ENCODE data around the gene KAZALD1.
"Not testable (repeated sequence)": the region's sequence is repeated elsewhere in the genome, so short reads cannot be mapped to it uniquely, and the experiment has no call there.

Gene KAZALD1

GRCh38 chr10:101021692-101022251 lies 40.0 kb upstream of the KAZALD1 start:
- no peak for DNase-seq (ENCODE audit: low spot score in 2 of 2)
- Histone ChIP-seq H3K9me3 (no peaks in the 10 kb centered on the region), H3K4me3 (no peak overlapping the region), H3K4me1 (no peaks in the 10 kb centered on the region; the same call in 1 of the 2 replicates), H3K27me3 (ENCODE audit: low read depth) (no peaks in the 10 kb centered on the region), H3K36me3 (replicated peaks) (no peaks in the 10 kb centered on the region)
- in situ Hi-C loops (cut with MboI; ENCODE audit: low sequenced_read_pairs), result no loop called here

- no peaks in the 10 kb centered on the region for H3K36me3 ChIP-seq (replicated peaks)
- H3K4me1 ChIP-seq, result no peaks in the 10 kb centered on the region; the same call in 1 of the 2 replicates
- no peaks in the 10 kb centered on the region for H3K27me3 ChIP-seq (ENCODE audit: low read depth)
- H3K4me3 ChIP-seq, result no peak overlapping the region
- DNase-seq (ENCODE audit: low spot score in 2 of 2), result no peak
- H3K9me3 ChIP-seq, result no peaks in the 10 kb centered on the region
- in situ Hi-C loops (cut with MboI; ENCODE audit: low sequenced_read_pairs), result no loop called here
Measured at GRCh38 chr10:101022967-101023705, 38.7 kb upstream of the KAZALD1 start.

- Histone ChIP-seq H3K4me3 (no peak overlapping the region), H3K9me3 (no peaks in the 10 kb centered on the region), H3K27me3 (ENCODE audit: low read depth) (no peaks in the 10 kb centered on the region), H3K4me1 (peaks cover 4% of the 10 kb centered on the region), H3K36me3 (replicated peaks) (no peaks in the 10 kb centered on the region)
- no peak for DNase-seq (ENCODE audit: low spot score in 2 of 2)
- in situ Hi-C loops (cut with MboI; ENCODE audit: low sequenced_read_pairs), result no loop called here
Measured at GRCh38 chr10:101027106-101027720, 34.6 kb upstream of the KAZALD1 start.

- DNase-seq (ENCODE audit: low spot score in 2 of 2), result no peak
- peaks cover 12% of the 10 kb centered on the region for H3K4me1 ChIP-seq
- no peaks in the 10 kb centered on the region for H3K36me3 ChIP-seq (replicated peaks)
- H3K27me3 ChIP-seq (ENCODE audit: low read depth), result no peaks in the 10 kb centered on the region
- in situ Hi-C loops (cut with MboI; ENCODE audit: low sequenced_read_pairs), result no loop called here
- no peaks in the 10 kb centered on the region for H3K9me3 ChIP-seq
- H3K4me3 ChIP-seq, result no peak overlapping the region
Measured at GRCh38 chr10:101028446-101029337, 33.1 kb upstream of the KAZALD1 start.

GRCh38 chr10:101029520-101030295 lies 32.1 kb upstream of the KAZALD1 start:
- Histone ChIP-seq H3K4me1 (peaks cover 12% of the 10 kb centered on the region), H3K27me3 (ENCODE audit: low read depth) (no peaks in the 10 kb centered on the region), H3K4me3 (no peak overlapping the region), H3K36me3 (replicated peaks) (no peaks in the 10 kb centered on the region), H3K9me3 (no peaks in the 10 kb centered on the region)
- in situ Hi-C loops (cut with MboI; ENCODE audit: low sequenced_read_pairs), result no loop called here
- DNase-seq (ENCODE audit: low spot score in 2 of 2), result no peak

- Histone ChIP-seq H3K9me3 (no peaks in the 10 kb centered on the region), H3K36me3 (replicated peaks) (no peaks in the 10 kb centered on the region), H3K4me3 (peak overlapping the region; percentile 58), H3K27me3 (ENCODE audit: low read depth) (no peaks in the 10 kb centered on the region), H3K4me1 (peaks cover 12% of the 10 kb centered on the region)
- DNase-seq (ENCODE audit: low spot score in 2 of 2), result no peak
- in situ Hi-C loops (cut with MboI; ENCODE audit: low sequenced_read_pairs), result no loop called here
Measured at GRCh38 chr10:101030496-101031127, 31.2 kb upstream of the KAZALD1 start.

- H3K4me3 ChIP-seq, result peak within 1 kb of the TSS; percentile 58
- H3K36me3 ChIP-seq (replicated peaks), result no peaks in the 10 kb centered on the region; the same call in 1 of the 2 replicates
- H3K9me3 ChIP-seq, result no peaks in the 10 kb centered on the region
- peak; percentile 88 to 98 for DNase-seq (ENCODE audit: low spot score in 2 of 2)
- in situ Hi-C loops (cut with MboI; ENCODE audit: low sequenced_read_pairs), result no loop called here
- H3K4me1 ChIP-seq, result peaks cover 12% of the 10 kb centered on the region
- no peaks in the 10 kb centered on the region for H3K27me3 ChIP-seq (ENCODE audit: low read depth)
Measured at GRCh38 chr10:101031128-101031795, 30.5 kb upstream of the KAZALD1 start, which contains the start of the genes PDZD7 and SFXN3. PDZD7 (minus strand) TSS chr10:101031129; CDS start chr10:101030219, 910 bp downstream. SFXN3 (plus strand) TSS chr10:101031234; CDS start chr10:101034695, 3,461 bp downstream.

GRCh38 chr10:101031796-101032636 lies 29.8 kb upstream of the KAZALD1 start:
- H3K36me3 ChIP-seq (replicated peaks), result no peaks in the 10 kb centered on the region; the same call in none of the 2 replicates
- H3K4me1 ChIP-seq, result peaks cover 12% of the 10 kb centered on the region
- H3K9me3 ChIP-seq, result no peaks in the 10 kb centered on the region
- in situ Hi-C loops (cut with MboI; ENCODE audit: low sequenced_read_pairs), result no loop called here
- no peaks in the 10 kb centered on the region for H3K27me3 ChIP-seq (ENCODE audit: low read depth)
- DNase-seq (ENCODE audit: low spot score in 2 of 2), result peak in 1 of 2 experiments; percentile 70
- peak overlapping the region; percentile 58 for H3K4me3 ChIP-seq

GRCh38 chr10:101032637-101033224 lies 29.1 kb upstream of the KAZALD1 start:
- Histone ChIP-seq H3K36me3 (replicated peaks) (no peaks in the 10 kb centered on the region; the same call in none of the 2 replicates), H3K27me3 (ENCODE audit: low read depth) (no peaks in the 10 kb centered on the region), H3K4me3 (peak overlapping the region; percentile 58), H3K4me1 (peaks cover 12% of the 10 kb centered on the region), H3K9me3 (no peaks in the 10 kb centered on the region)
- DNase-seq (ENCODE audit: low spot score in 2 of 2), result peak in 1 of 2 experiments; percentile 50
- in situ Hi-C loops (cut with MboI; ENCODE audit: low sequenced_read_pairs), result no loop called here

- in situ Hi-C loops (cut with MboI; ENCODE audit: low sequenced_read_pairs), result no loop called here
- Histone ChIP-seq H3K4me1 (peaks cover 12% of the 10 kb centered on the region), H3K36me3 (replicated peaks) (no peaks in the 10 kb centered on the region; the same call in none of the 2 replicates), H3K9me3 (no peaks in the 10 kb centered on the region), H3K27me3 (ENCODE audit: low read depth) (no peaks in the 10 kb centered on the region), H3K4me3 (no peak overlapping the region)
- DNase-seq (ENCODE audit: low spot score in 2 of 2), result no peak
Measured at GRCh38 chr10:101033276-101033675, 28.5 kb upstream of the KAZALD1 start.

- DNase-seq (ENCODE audit: low spot score in 2 of 2); in situ Hi-C loops (cut with MboI; ENCODE audit: low sequenced_read_pairs); H3K36me3 ChIP-seq (replicated peaks); H3K27me3 ChIP-seq (ENCODE audit: low read depth); H3K9me3 ChIP-seq; H3K4me3 ChIP-seq: not testable (repeated sequence)
- peaks cover 12% of the 10 kb centered on the region for H3K4me1 ChIP-seq
Measured at GRCh38 chr10:101034404-101034803, 27.4 kb upstream of the KAZALD1 start.

Data from HAP-1 (cell line).